ENCODE results near the gene CHCHD6. TPM values are rescaled to one million over a fixed set of nuclear protein-coding genes. Genes with fewer than 3 reads are reported as not detected.

CHCHD6 gene
- total and polyA plus RNA-seq, 2 donors (not counting 3 experiments of a cell fraction or from before 2014, with no cell fraction given), result 8.4 to 10.1 TPM

- Histone ChIP-seq H3K79me2 (ENCODE audit: control insufficient read depth, insufficient read depth, low read length) (no peaks in the 10 kb centered on the region), H3K4me2 (ENCODE audit: insufficient read depth, low read length) (no peak overlapping the region), H3K9me1 (replicated peaks; ENCODE audit: control insufficient read depth, extremely low read depth, insufficient read depth, low read length) (no peaks in the 10 kb centered on the region), H3K27ac (ENCODE audit: insufficient read depth, low read depth, low read length) (no peak overlapping the region), H3K4me3 (replicated peaks in 1 of 3; ENCODE audit: insufficient read depth in 1 of 3, low read depth in 1 of 3, low read length in 3 of 3) (no peak overlapping the region), H2AFZ (ENCODE audit: low read depth, low read length) (no peak overlapping the region), H3K9me3 (replicated peaks; ENCODE audit: control insufficient read depth, insufficient read depth, low read length) (no peaks in the 10 kb centered on the region), H4K20me1 (replicated peaks; ENCODE audit: control insufficient read depth, extremely low read depth, insufficient read depth, low read length) (no peaks in the 10 kb centered on the region), H3K9ac (replicated peaks; ENCODE audit: extremely low read depth, insufficient read depth, low read length) (no peak overlapping the region), H3K4me1 (ENCODE audit: control insufficient read depth, extremely low read depth, insufficient read depth, low read length) (no peaks in the 10 kb centered on the region), H3K27me3 (ENCODE audit: control insufficient read depth in 2 of 2, insufficient read depth in 2 of 2, low read length in 2 of 2) (no peaks in the 10 kb centered on the region), H3K36me3 (ENCODE audit: control insufficient read depth in 2 of 2, extremely low read depth in 1 of 2, insufficient read depth in 2 of 2, low read length in 2 of 2) (no peaks in the 10 kb centered on the region)
- peak; percentile 73 for DNase-seq (ENCODE audit: low read depth, low spot score)
- no TSS peak for BruUV-seq (replicated peaks)
- no peak for TF ChIP-seq FOS (IDR thresholded peaks at IDR 0.05; ENCODE audit: borderline replicate concordance, insufficient read depth, low read length)
- TF ChIP-seq POLR2AphosphoS5 (IDR thresholded peaks at IDR 0.05; ENCODE audit: insufficient read depth, low read depth, low read length), result no peak
- no peak for TF ChIP-seq MAX (IDR thresholded peaks at IDR 0.05; ENCODE audit: insufficient read depth, insufficient read length)
- peak; percentile 82 to 92 for TF ChIP-seq CTCF (IDR thresholded peaks at IDR 0.05; ENCODE audit: extremely low read depth in 1 of 2, insufficient read depth in 1 of 2, low read depth in 1 of 2, low read length in 2 of 2)
- TF ChIP-seq GATA2 (IDR thresholded peaks at IDR 0.05; ENCODE audit: insufficient read depth, insufficient read length, low read depth, low read length), result no peak
- ChIA-PET CTCF (interaction anchor here (0.6 to 2.6 kb wide), 36 partner anchors 9 to 796 kb away, joined by 3 to 41 read pairs (median 4); partner anchors contain the start of gene PLXNA1), POLR2A (no interaction called here)
- FAIRE-seq, result peak; percentile 48
- dilution Hi-C loops (cut with MboI; ENCODE audit: extremely low pct_ligation_motif_present, low sequenced_read_pairs) (no loop called here), intact Hi-C loops (cut with micrococcal nuclease) (loop anchor here (1.0 to 2.0 kb wide), 7 partner anchors 74 to 792 kb away; no protein-coding TSS in a partner anchor)
Observed at GRCh38 chr3:126752303-126753190, 48.5 kb downstream of the CHCHD6 start.

Data from endothelial cell of umbilical vein (primary cell).